K562 (cell line): ENCODE results near the gene BACE2. TPM values are rescaled to one million over a fixed set of nuclear protein-coding genes. Genes with fewer than 3 reads are reported as not detected.

Experiments used
- ATF3 ChIP-seq, 2 experiments: fragments of 450-650 bp in 1 of 2; sonication (generic) in 1 of 2; formaldehyde crosslinking in 1 of 2; IDR thresholded peaks in 1 of 2; conservative IDR thresholded peaks in 1 of 2; 2 replicates each; pipeline versions ENCODE4 v1.6.1 to v1.8.1; 2016 to 2023; ENCODE audit warnings: mild to moderate bottlenecking in 2 of 2, moderate library complexity in 2 of 2, inconsistent platforms in 1 of 2, missing genetic modification reagents in 1 of 2
- C11orf30 ChIP-seq: fragments of 450-650 bp; IDR thresholded peaks from 2 replicates; pipeline ENCODE4 v1.6.1; 2016; ENCODE audit warnings: low read depth, mild to moderate bottlenecking
- CHD7 ChIP-seq: fragments of 200-600 bp; sonication (generic); IDR thresholded peaks from one replicate; pipeline ENCODE4 v1.6.1; 2012; ENCODE audit warnings: mild to moderate bottlenecking, low read depth, low read length, inconsistent platforms
- JUND ChIP-seq, 2 experiments: IDR thresholded peaks; 2 replicates in 1 of 2; 3 replicates in 1 of 2; pipeline ENCODE4 v1.6.1; 2011; ENCODE audit warnings: borderline replicate concordance in 2 of 2, low read depth in 2 of 2, low read length in 2 of 2, improper control_type of control experiment in 1 of 2, missing biosample characterization in 1 of 2, missing genetic modification characterization in 1 of 2, missing genetic modification reagents in 1 of 2
- L3MBTL2 ChIP-seq: fragments of 450-650 bp; IDR thresholded peaks from 2 replicates; pipeline ENCODE4 v1.6.1; 2016; ENCODE audit warnings: mild to moderate bottlenecking, moderate library complexity
- PTBP1 ChIP-seq: fragments of 200-400 bp; formaldehyde crosslinking; IDR thresholded peaks from 2 replicates; pipeline ENCODE4 v1.6.1; 2017; ENCODE audit warnings: low read depth, low read length
- RFX5 ChIP-seq: IDR thresholded peaks from 2 replicates; pipeline ENCODE4 v1.6.1; 2011; ENCODE audit warnings: low read depth, mild to moderate bottlenecking, improper control_type of control experiment, low read length
- STAG1 ChIP-seq: sonication (generic); formaldehyde crosslinking; IDR thresholded peaks from 2 replicates; pipeline ENCODE4 v1.5.0; 2020; ENCODE audit warnings: missing genetic modification reagents, borderline replicate concordance
- TFE3 ChIP-seq: fragments of 450-650 bp; formaldehyde crosslinking; IDR thresholded peaks from 2 replicates; pipeline ENCODE4 v1.4.0; 2020; ENCODE audit warnings: mild to moderate bottlenecking, mixed read lengths
- ZBTB8A ChIP-seq: fragments of 450-650 bp; IDR thresholded peaks from 2 replicates; pipeline ENCODE4 v1.6.1; 2018; ENCODE audit warnings: mild to moderate bottlenecking, moderate library complexity; ENCODE audit not compliant: partially characterized antibody
- ZFPM2 ChIP-seq: fragments of 250-450 bp; sonication (Bioruptor Pico); IDR thresholded peaks from 2 replicates; pipeline ENCODE4 v1.5.1; 2022; ENCODE audit warnings: mild to moderate bottlenecking
- ZNF124 ChIP-seq: sonication (generic); formaldehyde crosslinking; IDR thresholded peaks from 2 replicates; pipeline ENCODE4 v1.8.1; 2022; ENCODE audit warnings: missing genetic modification reagents
- polyA plus RNA-seq, 8 experiments: library from polyadenylated mRNA; depleted of rRNA in 4 of 8; stranded (reverse) in 5 of 8; unstranded in 3 of 8; fragments of >200 nt; fragmentation: Nextera tagmentation in 2 of 8; fragmentation: Illumina TruSeq in 1 of 8; extraction: Ambion mirVana in 2 of 8; extraction: Trizol in 1 of 8; gene quantifications; 2 replicates each; pipeline versions ENCODE4 v1.2.1 to v1.2.3, GENCODE V29; 2011 to 2014; ENCODE audit warnings: inconsistent platforms in 1 of 8, missing spikeins in 1 of 8
- total RNA-seq, 7 experiments: library from RNA; depleted of rRNA in 6 of 7; stranded (reverse); fragments of >200 nt in 6 of 7; fragmentation: Illumina TruSeq in 2 of 7; extraction: Trizol in 2 of 7; gene quantifications; 2 replicates each; pipeline versions ENCODE4 v1.2.1 to v1.2.3, GENCODE V29; 2011 to 2021; ENCODE audit warnings: low replicate concordance in 1 of 7

Gene BACE2
- total and polyA plus RNA-seq, 9 of the 15 experiments (the other 6 are each of a cell fraction or from before 2014, with no cell fraction given), result 0.05 to 0.24 (median 0.15) TPM; not detected in 2

GRCh38 chr21:41222247-41223068 lies 54.5 kb downstream of the BACE2 start (continued):
- TF ChIP-seq STAG1 (CRISPR knock-in tag) (no peak), ZFPM2 (CRISPR knock-in tag) (no peak), ZBTB8A (no peak), C11orf30 (0 out of 2 replicates have a peak, but pooled peaks have one; percentile 10), RFX5 (no peak), PTBP1 (no peak), TFE3 (CRISPR knock-in tag) (no peak), ZNF124 (CRISPR knock-in tag) (no peak), L3MBTL2 (peak; percentile 20; the same call in 1 of the 2 replicates), ATF3 (IDR thresholded peaks at IDR 0.05) (peak; percentile 71), ATF3 (CRISPR knock-in tag; conservative IDR thresholded peaks at IDR 0.05) (no peak), CHD7 (no peak), JUND (IDR thresholded peaks at IDR 0.05; ENCODE audit: borderline replicate concordance, low read depth, low read length) (peak; percentile 24; the same call in 1 of the 2 replicates), JUND (tag; IDR thresholded peaks at IDR 0.05; ENCODE audit: borderline replicate concordance, low read depth, low read length) (peak; percentile 36; the same call in 1 of the 3 replicates)
